K562 (cell line): Measurements from ENCODE around the gene GGTLC1. TPM values are rescaled to one million over a fixed set of nuclear protein-coding genes. Genes with fewer than 3 reads are reported as not detected.

ENCODE experiments used
- ATAC-seq: fragments of 200-7000 bp; cut with Tn5 transposase; 3 replicates; pipeline ENCODE4 v1.9.1; 2020; ENCODE audit warnings: moderate library complexity
- BruUV-seq: library from RNA; stranded (reverse); fragments of 400-500 nt; replicated peaks from 2 replicates; lab custom pipeline; 2021; lab: Mats Ljungman, UMichigan
- CTCF ChIA-PET: fragments of 300-600 bp; formaldehyde crosslinking; extraction: SDS; loops from one replicate; lab custom pipeline; 2021; ENCODE audit warnings: low intra/inter-chr PET ratio; lab: Yijun Ruan, JAX
- POLR2A ChIA-PET: fragments of 300-600, 350-650 bp; sonication (Branson Sonifier 250); formaldehyde crosslinking; extraction: SDS; loops from one replicate; lab custom pipeline; 2021; ENCODE audit warnings: antibody characterized with exemption, inconsistent platforms; lab: Yijun Ruan, JAX
- DNase-seq, 4 experiments: peaks; one replicate each; pipeline versions ENCODE4 v3.0.0 to v3.0.0-alpha.2; 2011 to 2018; ENCODE audit warnings: low spot score in 3 of 4, mixed read lengths in 3 of 4; ENCODE audit errors: extremely low read depth in 1 of 4
- FAIRE-seq: peaks from 2 replicates; lab custom pipeline; 2011; peaks lifted over from hg19 to GRCh38; lab: Jason Lieb, UNC
- H2AFZ ChIP-seq: 2 replicates; pipeline ENCODE4 v1.6.0; 2011; ENCODE audit warnings: low read depth, low read length, control low read depth, inconsistent platforms
- H3K27ac ChIP-seq: fragments of 200-600 bp; 3 replicates; pipeline ENCODE4 v1.8.0; 2011; ENCODE audit warnings: low read depth, mild to moderate bottlenecking, control low read depth, inconsistent platforms, low read length, moderate library complexity, mixed read lengths; ENCODE audit errors: extremely low read depth
- H3K27me3 ChIP-seq, 2 experiments: fragments of 300-600 bp in 1 of 2; 2 replicates in 1 of 2; 3 replicates in 1 of 2; pipeline versions ENCODE4 v1.6.0 to v1.8.0; 2011; ENCODE audit warnings: inconsistent platforms in 2 of 2, low read length in 2 of 2, mild to moderate bottlenecking in 1 of 2, mixed read lengths in 1 of 2, moderate library complexity in 1 of 2; ENCODE audit not compliant: control insufficient read depth in 2 of 2, insufficient read depth in 2 of 2
- H3K36me3 ChIP-seq: fragments of 300-600 bp; 3 replicates; pipeline ENCODE4 v1.8.0; 2011; ENCODE audit warnings: mild to moderate bottlenecking, low read length, inconsistent platforms; ENCODE audit not compliant: control insufficient read depth, insufficient read depth
- H3K4me1 ChIP-seq, 2 experiments: fragments of 200-600 bp in 1 of 2; replicated peaks in 1 of 2; 2 replicates in 1 of 2; 3 replicates in 1 of 2; pipeline versions ENCODE4 v1.5.1 to v1.8.0; 2011; ENCODE audit warnings: inconsistent platforms in 2 of 2, low read length in 2 of 2, mild to moderate bottlenecking in 1 of 2, mixed read lengths in 1 of 2, moderate library complexity in 1 of 2; ENCODE audit not compliant: control insufficient read depth in 2 of 2, insufficient read depth in 2 of 2
- H3K4me2 ChIP-seq: 2 replicates; pipeline ENCODE4 v1.6.1; 2011; ENCODE audit warnings: low read length, control low read depth, inconsistent platforms, mixed read lengths; ENCODE audit not compliant: insufficient read depth
- H3K4me3 ChIP-seq: fragments of 200-600 bp; sonication (generic), shearing (Covaris generic); 2 replicates; pipeline ENCODE4 v1.5.1; 2016; ENCODE audit warnings: control low read depth, inconsistent platforms
- H3K79me2 ChIP-seq: fragments of 200-600 bp; 3 replicates; pipeline ENCODE4 v1.8.0; 2011; ENCODE audit warnings: low read length, inconsistent platforms; ENCODE audit not compliant: control insufficient read depth, insufficient read depth
- H3K9ac ChIP-seq, 2 experiments: 2 replicates each; pipeline versions ENCODE4 v1.6.0 to v1.6.1; 2011; ENCODE audit warnings: low read depth in 2 of 2, low read length in 2 of 2, control low read depth in 1 of 2, inconsistent platforms in 1 of 2, mild to moderate bottlenecking in 1 of 2, mixed read lengths in 1 of 2; ENCODE audit not compliant: insufficient read depth in 1 of 2
- H3K9me1 ChIP-seq: one replicate; pipeline ENCODE4 v1.6.0; 2011; ENCODE audit warnings: inconsistent platforms, mild to moderate bottlenecking, low read length, moderate library complexity; ENCODE audit not compliant: control insufficient read depth, insufficient read depth
- H3K9me3 ChIP-seq: replicated peaks from 2 replicates; pipeline ENCODE4 v1.5.1; 2011; ENCODE audit warnings: low read depth, low read length, inconsistent platforms; ENCODE audit not compliant: control insufficient read depth, insufficient read depth
- H4K20me1 ChIP-seq: replicated peaks from 2 replicates; pipeline ENCODE4 v1.6.1; 2011; ENCODE audit warnings: low read length, inconsistent platforms, mixed read lengths; ENCODE audit not compliant: control insufficient read depth, insufficient read depth
- E2F6 ChIP-seq, 2 experiments: IDR thresholded peaks; 2 replicates each; pipeline ENCODE4 v1.6.1; 2011; ENCODE audit warnings: borderline replicate concordance in 1 of 2, control low read depth in 1 of 2, low read depth in 1 of 2, low read length in 1 of 2, mild to moderate bottlenecking in 1 of 2, mixed read lengths in 1 of 2, moderate library complexity in 1 of 2; ENCODE audit not compliant: insufficient read depth in 1 of 2, insufficient read length in 1 of 2, poor library complexity in 1 of 2, severe bottlenecking in 1 of 2; ENCODE audit errors: extremely low read depth in 1 of 2
- GATA2 ChIP-seq: sonication (generic); formaldehyde crosslinking; IDR thresholded peaks from 2 replicates; pipeline ENCODE4 v1.4.0; 2020; ENCODE audit warnings: mild to moderate bottlenecking, missing genetic modification reagents
- MEF2A ChIP-seq: IDR thresholded peaks from 2 replicates; pipeline ENCODE4 v1.6.1; 2011; ENCODE audit warnings: low read depth, mild to moderate bottlenecking, low read length, moderate library complexity; ENCODE audit not compliant: control insufficient read depth
- RAD51 ChIP-seq: fragments of 450-650 bp; IDR thresholded peaks from 2 replicates; pipeline ENCODE4 v1.7.1; 2016; ENCODE audit warnings: low read depth, mild to moderate bottlenecking, borderline replicate concordance
- RERE ChIP-seq: sonication (generic); formaldehyde crosslinking; IDR thresholded peaks from 2 replicates; pipeline ENCODE4 v1.8.0; 2023; ENCODE audit warnings: missing genetic modification reagents, mild to moderate bottlenecking, borderline replicate concordance
- RNF219 ChIP-seq: fragments of 250-450 bp; sonication (Bioruptor Pico); IDR thresholded peaks from 2 replicates; pipeline ENCODE4 v1.5.0; 2022; ENCODE audit warnings: mild to moderate bottlenecking
- RUNX1 ChIP-seq: sonication (generic); IDR thresholded peaks from 2 replicates; pipeline ENCODE4 v1.6.1; 2016; ENCODE audit warnings: antibody characterized with exemption, low read depth
- SMAD2 ChIP-seq: fragments of 150-350 bp; IDR thresholded peaks from 2 replicates; pipeline ENCODE4 v1.6.1; 2014; ENCODE audit warnings: low read depth, mild to moderate bottlenecking, low read length
- ZNF197 ChIP-seq: fragments of 200-800 bp; sonication (Bioruptor generic); IDR thresholded peaks from 2 replicates; pipeline ENCODE4 v1.6.1; 2016; ENCODE audit warnings: low read depth, missing genetic modification characterization, missing compliant biosample characterization
- WGBS: fragments of 100-300 bp; shearing (Covaris generic); methylation state at CpG from one replicate; pipeline ENCODE4 v1.1.6; 2016; ENCODE audit warnings: low coverage, mixed read lengths; ENCODE audit not compliant: insufficient coverage; ENCODE audit errors: missing lambda C conversion rate; 5-methylcytosine and 5-hydroxymethylcytosine counted together
- in situ Hi-C: fragments of 300-500 bp; cut with MboI; formaldehyde crosslinking; loops from 4 replicates; pipeline ENCODE4 v1.15.0; 2018; ENCODE audit warnings: inconsistent platforms, mixed read lengths
- intact Hi-C: fragments of 100-400 bp; cut with micrococcal nuclease; formaldehyde crosslinking; loops from 2 replicates; pipeline ENCODE4 v1.14.2; 2022
- polyA plus RNA-seq, 8 experiments: library from polyadenylated mRNA; depleted of rRNA in 4 of 8; stranded (reverse) in 5 of 8; unstranded in 3 of 8; fragments of >200 nt; fragmentation: Nextera tagmentation in 2 of 8; fragmentation: Illumina TruSeq in 1 of 8; extraction: Ambion mirVana in 2 of 8; extraction: Trizol in 1 of 8; gene quantifications; 2 replicates each; pipeline versions ENCODE4 v1.2.1 to v1.2.3, GENCODE V29; 2011 to 2014; ENCODE audit warnings: inconsistent platforms in 1 of 8, missing spikeins in 1 of 8
- total RNA-seq, 7 experiments: library from RNA; depleted of rRNA in 6 of 7; stranded (reverse); fragments of >200 nt in 6 of 7; fragmentation: Illumina TruSeq in 2 of 7; extraction: Trizol in 2 of 7; gene quantifications; 2 replicates each; pipeline versions ENCODE4 v1.2.1 to v1.2.3, GENCODE V29; 2011 to 2021; ENCODE audit warnings: low replicate concordance in 1 of 7
- TF ChIP-seq, protein P1 (sequence below): sonication (generic); formaldehyde crosslinking; IDR thresholded peaks from 2 replicates; pipeline ENCODE4 v1.8.1; 2023; ENCODE audit warnings: mild to moderate bottlenecking, missing genetic modification reagents, moderate library complexity

GGTLC1 gene
- total and polyA plus RNA-seq, 9 of the 15 experiments (the other 6 are each of a cell fraction or from before 2014, with no cell fraction given) = not detected

DNA sequence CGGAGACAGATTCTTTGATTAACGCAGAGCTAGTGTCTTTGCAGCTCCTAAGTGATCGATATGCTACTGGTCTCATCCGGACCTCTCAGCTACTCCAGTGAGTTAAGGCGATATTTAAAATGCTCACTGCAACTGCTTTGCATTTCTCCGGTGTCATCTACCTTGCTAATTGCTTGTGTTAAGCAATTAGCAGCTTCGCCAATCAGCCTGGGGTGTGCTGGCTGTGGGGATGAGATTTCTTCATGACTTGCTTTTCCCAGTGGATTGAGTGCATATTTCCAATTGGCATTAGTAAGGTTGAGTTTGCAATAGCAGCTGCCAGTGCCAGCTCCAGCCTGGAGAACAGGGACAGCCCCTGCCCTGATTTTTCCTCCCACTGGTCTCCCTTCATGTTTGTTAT is 18.0 kb upstream of the GGTLC1 start:
- no peak overlapping the region for H2AFZ ChIP-seq
- intact Hi-C loops = no loop called here
- POLR2A ChIA-PET = no interaction called here
- no peaks in the 10 kb centered on the region for H4K20me1 ChIP-seq
- no peak overlapping the region for H3K4me2 ChIP-seq
- no peaks in the 10 kb centered on the region for H3K9me1 ChIP-seq
- DNase-seq = no peak
- no peaks in the 10 kb centered on the region for H3K4me1 ChIP-seq
- H3K79me2 ChIP-seq = no peaks in the 10 kb centered on the region
- H3K4me3 ChIP-seq = no peak overlapping the region
- no peak overlapping the region for H3K27ac ChIP-seq
- in situ Hi-C loops = no loop called here
- CTCF ChIA-PET = no interaction called here
- H3K9me3 ChIP-seq = no peaks in the 10 kb centered on the region
- 0% methylated on average over 6 of the region's 7 CpGs for WGBS
- FAIRE-seq = no peak
- no peak for ATAC-seq
- no TSS peak for BruUV-seq
- H3K36me3 ChIP-seq = no peaks in the 10 kb centered on the region
- no peak overlapping the region for H3K9ac ChIP-seq
- H3K27me3 ChIP-seq = peaks cover 0 to 4% of the 10 kb centered on the region in 2 experiments; a peak in 1 of 5 replicates
- TF ChIP-seq, protein P1, sequence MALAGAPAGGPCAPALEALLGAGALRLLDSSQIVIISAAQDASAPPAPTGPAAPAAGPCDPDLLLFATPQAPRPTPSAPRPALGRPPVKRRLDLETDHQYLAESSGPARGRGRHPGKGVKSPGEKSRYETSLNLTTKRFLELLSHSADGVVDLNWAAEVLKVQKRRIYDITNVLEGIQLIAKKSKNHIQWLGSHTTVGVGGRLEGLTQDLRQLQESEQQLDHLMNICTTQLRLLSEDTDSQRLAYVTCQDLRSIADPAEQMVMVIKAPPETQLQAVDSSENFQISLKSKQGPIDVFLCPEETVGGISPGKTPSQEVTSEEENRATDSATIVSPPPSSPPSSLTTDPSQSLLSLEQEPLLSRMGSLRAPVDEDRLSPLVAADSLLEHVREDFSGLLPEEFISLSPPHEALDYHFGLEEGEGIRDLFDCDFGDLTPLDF (CRISPR knock-in tag) = no peak
- no peak for TF ChIP-seq MEF2A
- no peak for TF ChIP-seq RNF219
- no peak for TF ChIP-seq RAD51
- TF ChIP-seq RERE (CRISPR knock-in tag) = no peak
- no peak for TF ChIP-seq ZNF197 (CRISPR knock-in tag)
- TF ChIP-seq SMAD2 = no peak
- TF ChIP-seq RUNX1 = no peak
- TF ChIP-seq E2F6 (IDR thresholded peaks at IDR 0.05; ENCODE audit: borderline replicate concordance in 1 of 2, extremely low read depth in 1 of 2, insufficient read depth in 1 of 2, insufficient read length in 1 of 2, low read depth in 1 of 2, low read length in 1 of 2, poor library complexity in 1 of 2, severe bottlenecking in 1 of 2) = no peak
- no peak for TF ChIP-seq GATA2 (CRISPR knock-in tag)
